IMR-90 (cell line): ENCODE results near the gene RAC3. TPM values are rescaled to one million over a fixed set of nuclear protein-coding genes. Genes with fewer than 3 reads are reported as not detected.

ENCODE experiments used
- ATAC-seq: fragments of 200-7000 bp; cut with Tn5 transposase; 2 replicates; pipeline ENCODE4 v1.9.1; 2020; ENCODE audit warnings: low read depth, mild to moderate bottlenecking, moderate library complexity
- BruUV-seq: library from RNA; stranded (reverse); fragments of 400-500 nt; replicated peaks from 2 replicates; lab custom pipeline; 2021; lab: Mats Ljungman, UMichigan
- CTCF ChIA-PET: fragments of 300-600 bp; formaldehyde crosslinking; extraction: SDS; loops from one replicate; lab custom pipeline; 2021; ENCODE audit warnings: antibody characterized with exemption; lab: Yijun Ruan, JAX
- POLR2A ChIA-PET: fragments of 300-600 bp; sonication (Branson Sonifier 250); formaldehyde crosslinking; loops from one replicate; lab custom pipeline; 2022; ENCODE audit warnings: antibody characterized with exemption; ENCODE audit not compliant: unreplicated experiment; lab: Charles Lee
- DNase-seq: peaks from one replicate; pipeline ENCODE4 v3.0.0; 2013
- H2AFZ ChIP-seq: replicated peaks from 2 replicates; pipeline ENCODE3; 2013; ENCODE audit warnings: low read length, mild to moderate bottlenecking; ENCODE audit not compliant: poor library complexity
- H2AK5ac ChIP-seq: 2 replicates; pipeline ENCODE4 v1.6.1; 2013; ENCODE audit warnings: low read depth, low read length, inconsistent platforms
- H2AK9ac ChIP-seq: replicated peaks from 2 replicates; pipeline ENCODE3; 2013; ENCODE audit warnings: mild to moderate bottlenecking, low read depth, low read length, moderate library complexity; ENCODE audit not compliant: poor library complexity
- H2BK120ac ChIP-seq: 2 replicates; pipeline ENCODE4 v1.6.1; 2013; ENCODE audit warnings: low read depth, low read length, inconsistent platforms
- H2BK15ac ChIP-seq: 3 replicates; pipeline ENCODE4 v1.6.1; 2013; ENCODE audit warnings: low read depth, low read length, inconsistent platforms
- H2BK20ac ChIP-seq: 2 replicates; pipeline ENCODE4 v1.6.1; 2013; ENCODE audit warnings: low read depth, mild to moderate bottlenecking, inconsistent platforms, low read length, moderate library complexity
- H2BK5ac ChIP-seq: 2 replicates; pipeline ENCODE4 v1.6.1; 2013; ENCODE audit warnings: mild to moderate bottlenecking, low read depth, low read length, inconsistent platforms; ENCODE audit not compliant: poor library complexity, severe bottlenecking
- H3K14ac ChIP-seq: replicated peaks from 2 replicates; pipeline ENCODE4 v1.6.1; 2013; ENCODE audit warnings: low read depth, low read length, inconsistent platforms
- H3K18ac ChIP-seq: 2 replicates; pipeline ENCODE4 v1.6.1; 2013; ENCODE audit warnings: low read depth, low read length, control low read depth
- H3K23ac ChIP-seq: 2 replicates; pipeline ENCODE4 v1.6.1; 2013; ENCODE audit warnings: low read depth, low read length, inconsistent platforms
- H3K27ac ChIP-seq: 2 replicates; pipeline ENCODE4 v1.5.1; 2013; ENCODE audit warnings: mild to moderate bottlenecking, control low read depth, low read length; ENCODE audit not compliant: insufficient read depth
- H3K27me3 ChIP-seq: 2 replicates; pipeline ENCODE4 v1.6.1; 2013; ENCODE audit warnings: low read length; ENCODE audit not compliant: control insufficient read depth, insufficient read depth
- H3K36me3 ChIP-seq: 2 replicates; pipeline ENCODE4 v1.6.1; 2013; ENCODE audit warnings: low read length, mixed read lengths; ENCODE audit not compliant: control insufficient read depth, insufficient read depth
- H3K4ac ChIP-seq: 2 replicates; pipeline ENCODE4 v1.6.1; 2013; ENCODE audit warnings: low read depth, low read length, inconsistent platforms
- H3K4me1 ChIP-seq: 2 replicates; pipeline ENCODE4 v1.6.1; 2013; ENCODE audit warnings: low read length, mixed read lengths; ENCODE audit not compliant: control insufficient read depth, insufficient read depth
- H3K4me2 ChIP-seq: 2 replicates; pipeline ENCODE4 v1.6.1; 2013; ENCODE audit warnings: low read depth, mild to moderate bottlenecking, control low read depth, low read length, moderate library complexity
- H3K4me3 ChIP-seq: 2 replicates; pipeline ENCODE4 v1.5.1; 2013; ENCODE audit warnings: low read depth, mild to moderate bottlenecking, control low read depth, low read length, moderate library complexity; ENCODE audit not compliant: insufficient read depth
- H3K56ac ChIP-seq: 2 replicates; pipeline ENCODE4 v1.6.1; 2013; ENCODE audit warnings: low read length, inconsistent platforms; ENCODE audit not compliant: insufficient read depth; ENCODE audit errors: extremely low read depth
- H3K79me1 ChIP-seq, 2 experiments: 2 replicates each; pipeline ENCODE4 v1.6.1; 2013; ENCODE audit warnings: low read length in 2 of 2, inconsistent platforms in 1 of 2, low read depth in 1 of 2
- H3K9ac ChIP-seq: 2 replicates; pipeline ENCODE4 v1.6.1; 2013; ENCODE audit warnings: low read depth, low read length, control low read depth
- H3K9me1 ChIP-seq: 2 replicates; pipeline ENCODE4 v1.6.1; 2013; ENCODE audit warnings: low read length, inconsistent platforms; ENCODE audit not compliant: insufficient read depth
- H3K9me3 ChIP-seq: 2 replicates; pipeline ENCODE4 v1.6.1; 2013; ENCODE audit warnings: low read length; ENCODE audit not compliant: control insufficient read depth, insufficient read depth
- H4K20me1 ChIP-seq: 2 replicates; pipeline ENCODE4 v1.6.1; 2013; ENCODE audit warnings: low read length, inconsistent platforms; ENCODE audit not compliant: insufficient read depth
- H4K5ac ChIP-seq: 2 replicates; pipeline ENCODE4 v1.6.1; 2013; ENCODE audit warnings: mild to moderate bottlenecking, low read depth, low read length, control low read depth
- H4K8ac ChIP-seq, 2 experiments: 2 replicates each; pipeline ENCODE4 v1.6.1; 2013; ENCODE audit warnings: low read depth in 2 of 2, low read length in 2 of 2, control low read depth in 1 of 2, inconsistent platforms in 1 of 2
- H4K91ac ChIP-seq: 2 replicates; pipeline ENCODE4 v1.6.1; 2013; ENCODE audit warnings: low read depth, low read length, inconsistent platforms; ENCODE audit not compliant: insufficient read depth
- BHLHE40 ChIP-seq: fragments of 150-350 bp; IDR thresholded peaks from 2 replicates; pipeline ENCODE4 v1.6.1; 2016; ENCODE audit warnings: mild to moderate bottlenecking, low read depth, low read length
- CEBPB ChIP-seq: IDR thresholded peaks from 2 replicates; pipeline ENCODE4 v1.6.1; 2012; ENCODE audit warnings: low read depth, low read length, improper control_type of control experiment
- CHD1 ChIP-seq: IDR thresholded peaks from 2 replicates; pipeline ENCODE4 v1.6.1; 2012; ENCODE audit warnings: low read depth, low read length, improper control_type of control experiment
- MAZ ChIP-seq: IDR thresholded peaks from 2 replicates; pipeline ENCODE4 v1.6.1; 2012; ENCODE audit warnings: low read depth, mild to moderate bottlenecking, low read length, improper control_type of control experiment, moderate library complexity, borderline replicate concordance
- MXI1 ChIP-seq: IDR thresholded peaks from 2 replicates; pipeline ENCODE4 v1.6.1; 2012; ENCODE audit warnings: low read depth, mild to moderate bottlenecking, low read length, moderate library complexity, borderline replicate concordance
- RCOR1 ChIP-seq: IDR thresholded peaks from 2 replicates; pipeline ENCODE4 v1.6.1; 2012; ENCODE audit warnings: mild to moderate bottlenecking, low read length, improper control_type of control experiment; ENCODE audit not compliant: insufficient replicate concordance
- RFX5 ChIP-seq: IDR thresholded peaks from 2 replicates; pipeline ENCODE4 v1.8.0; 2012; ENCODE audit warnings: low read depth, mild to moderate bottlenecking, low read length, moderate library complexity
- SMC3 ChIP-seq: fragments of 150-350 bp; IDR thresholded peaks from 2 replicates; pipeline ENCODE4 v1.6.1; 2016; ENCODE audit warnings: low read depth, mild to moderate bottlenecking, antibody characterized with exemption, low read length, moderate library complexity
- WGBS, 2 experiments: methylation state at CpG; one replicate each; pipeline versions ENCODE4 v1.1.5 to v1.1.7; 2013; ENCODE audit warnings: missing lambda C conversion rate in 2 of 2; ENCODE audit not compliant: insufficient read length in 1 of 2; ENCODE audit errors: extremely low coverage in 2 of 2; 5-methylcytosine and 5-hydroxymethylcytosine counted together
- dilution Hi-C: fragments of 300-500 bp; cut with HindIII; formaldehyde crosslinking; loops from one replicate; pipeline ENCODE4 v1.14.3; 2018; ENCODE audit warnings: low sequenced_read_pairs; ENCODE audit not compliant: unreplicated experiment
- in situ Hi-C: fragments of 300-500 bp; cut with MboI; formaldehyde crosslinking; loops from 3 replicates; pipeline ENCODE4 v1.14.3; 2019; ENCODE audit warnings: low sequenced_read_pairs, inconsistent platforms, mixed read lengths
- intact Hi-C: fragments of 100-400 bp; cut with micrococcal nuclease; formaldehyde crosslinking; loops from 2 replicates; pipeline ENCODE4 v1.10.0; 2022
- polyA plus RNA-seq, 3 experiments: library from polyadenylated mRNA; depleted of rRNA; stranded (reverse); fragments of >200 nt; gene quantifications; 2 replicates each; pipeline ENCODE4 v1.2.3, GENCODE V29; 2012; ENCODE audit warnings: low replicate concordance in 1 of 3
- total RNA-seq: library from RNA; depleted of rRNA; stranded (reverse); fragments of >200 nt; gene quantifications from 2 replicates; pipeline ENCODE4 v1.2.3, GENCODE V29; 2012
- TF ChIP-seq, protein P1 (sequence below): fragments of 150-350 bp; IDR thresholded peaks from 2 replicates; pipeline ENCODE4 v1.6.1; 2016; ENCODE audit warnings: low read depth, mild to moderate bottlenecking, low read length, moderate library complexity, borderline replicate concordance
- TF ChIP-seq, protein P2 (sequence below): conservative IDR thresholded peaks from 2 replicates; pipeline ENCODE4 v1.5.1; 2012; ENCODE audit warnings: mild to moderate bottlenecking, low read depth, low read length, improper control_type of control experiment
- TF ChIP-seq, protein P3 (sequence below): fragments of 150-350 bp; IDR thresholded peaks from 2 replicates; pipeline ENCODE4 v1.6.1; 2017; ENCODE audit warnings: mild to moderate bottlenecking, antibody characterized with exemption, low read length, low read depth

RAC3 gene
- total and polyA plus RNA-seq, 2 of the 4 experiments (the other 2 are of a cell fraction), result 5.7 to 23.4 TPM

DNA sequence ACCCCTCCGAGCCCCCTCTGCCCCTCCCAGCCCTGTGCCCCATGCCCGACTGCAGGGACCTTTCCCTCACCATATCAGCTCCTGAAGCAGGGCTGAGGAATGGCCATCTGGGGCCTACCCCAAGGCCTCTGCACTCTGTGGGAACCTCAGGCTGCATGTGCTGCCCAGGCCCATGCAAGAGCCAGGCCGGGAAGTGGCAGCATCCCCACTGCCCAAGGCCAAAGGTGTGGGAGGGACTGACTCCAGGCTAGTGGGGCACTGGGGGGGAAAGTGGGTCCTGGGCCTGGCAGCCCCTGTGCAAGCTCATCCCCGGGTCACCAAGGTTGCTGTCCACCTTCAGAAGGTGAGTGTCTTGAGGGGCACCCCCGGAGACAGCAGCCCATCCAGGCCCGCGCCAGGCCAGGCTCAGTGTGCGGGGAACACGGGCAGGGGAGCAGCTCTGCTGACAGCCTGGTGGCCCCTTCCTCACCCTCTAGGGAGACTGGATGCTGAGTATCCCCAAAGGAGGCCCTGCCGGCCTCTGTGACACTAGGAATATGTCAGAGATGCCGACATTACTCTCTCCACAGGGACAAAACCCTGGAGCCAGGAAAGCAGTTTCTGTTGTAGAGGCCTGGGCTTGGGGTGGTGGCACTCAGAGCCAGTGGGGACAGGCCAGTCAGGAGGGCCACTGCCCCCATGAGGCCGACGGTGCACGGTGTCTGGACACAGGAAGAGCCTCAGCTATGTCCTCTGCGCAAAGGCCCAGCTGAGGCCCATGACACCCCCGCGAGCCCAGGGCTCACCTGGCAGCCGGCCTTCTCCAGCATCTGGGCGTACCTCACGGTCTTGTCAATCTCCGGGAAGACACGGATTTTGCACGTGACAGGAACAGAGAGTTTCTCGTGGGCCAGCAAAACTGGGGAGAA is 30.9 kb downstream of the RAC3 start (continued):
- TF ChIP-seq RFX5 (no peak), CEBPB (no peak), CHD1 (no peak), MXI1 (no peak)

DNA sequence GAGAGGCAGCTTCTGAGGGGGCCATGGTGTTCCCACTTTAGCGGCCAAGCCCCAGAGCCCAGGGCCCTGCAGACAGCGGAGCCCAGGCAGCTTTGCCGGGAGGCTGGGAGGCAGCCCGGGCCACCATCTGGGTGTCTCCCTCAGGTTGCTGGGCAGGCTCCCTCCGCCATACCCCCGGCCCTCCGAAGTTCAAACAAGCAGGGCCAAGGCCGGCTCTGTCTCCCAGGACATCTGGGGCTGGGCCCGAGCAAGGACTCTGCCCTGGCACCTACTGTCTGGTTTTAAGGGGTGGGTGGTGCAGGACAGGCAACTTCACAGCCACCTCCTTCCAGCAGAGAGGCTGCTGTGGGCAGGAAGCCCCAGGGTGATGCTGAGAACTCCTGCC is 31.5 kb downstream of the RAC3 start:
- H2BK120ac ChIP-seq, result no peak overlapping the region
- peaks cover 10% of the 10 kb centered on the region for H3K4me1 ChIP-seq
- ChIA-PET CTCF (no interaction called here), POLR2A (no interaction called here)
- dilution Hi-C loops, result no loop called here
- DNase-seq (no peak), ATAC-seq (no peak)
- no peaks in the 10 kb centered on the region for H3K9me3 ChIP-seq
- peaks cover 5 to 36% of the 10 kb centered on the region in 2 experiments; a peak in 3 of 4 replicates for H3K79me1 ChIP-seq
- intact Hi-C loops, result no loop called here
- H2AK9ac ChIP-seq, result no peak overlapping the region
- peaks cover 48% of the 10 kb centered on the region for H3K36me3 ChIP-seq
- H4K91ac ChIP-seq, result no peak overlapping the region
- H3K9me1 ChIP-seq, result no peaks in the 10 kb centered on the region; the same call in 1 of the 2 replicates
- H2BK5ac ChIP-seq, result no peak overlapping the region
- H3K14ac ChIP-seq, result no peak overlapping the region
- H3K9ac ChIP-seq, result no peak overlapping the region
- H4K5ac ChIP-seq, result no peak overlapping the region
- no peak overlapping the region for H3K4me2 ChIP-seq
- no TSS peak for BruUV-seq
- H3K18ac ChIP-seq, result no peak overlapping the region
- H3K27me3 ChIP-seq, result no peaks in the 10 kb centered on the region
- H3K56ac ChIP-seq, result no peak overlapping the region
- in situ Hi-C loops, result no loop called here
- no peak overlapping the region for H2BK20ac ChIP-seq
- H3K23ac ChIP-seq, result no peak overlapping the region
- H2BK15ac ChIP-seq, result no peak overlapping the region
- peaks cover 3% of the 10 kb centered on the region; the same call in 1 of the 2 replicates for H4K20me1 ChIP-seq
- H2AK5ac ChIP-seq, result no peak overlapping the region
- WGBS, 2 experiments, result 97% methylated on average over 7 of the region's 9 CpGs; no CpG with 5 or more reads in 1 of the 2 experiments
- H4K8ac ChIP-seq, result no peak overlapping the region
- H2AFZ ChIP-seq, result no peak overlapping the region
- H3K4ac ChIP-seq, result no peak overlapping the region
- H3K4me3 ChIP-seq, result no peak overlapping the region
- no peak overlapping the region for H3K27ac ChIP-seq
- TF ChIP-seq BHLHE40 (no peak), RCOR1 (no peak), MAZ (no peak), CHD1 (no peak), MXI1 (no peak), SMC3 (no peak)
- TF ChIP-seq, protein P1, sequence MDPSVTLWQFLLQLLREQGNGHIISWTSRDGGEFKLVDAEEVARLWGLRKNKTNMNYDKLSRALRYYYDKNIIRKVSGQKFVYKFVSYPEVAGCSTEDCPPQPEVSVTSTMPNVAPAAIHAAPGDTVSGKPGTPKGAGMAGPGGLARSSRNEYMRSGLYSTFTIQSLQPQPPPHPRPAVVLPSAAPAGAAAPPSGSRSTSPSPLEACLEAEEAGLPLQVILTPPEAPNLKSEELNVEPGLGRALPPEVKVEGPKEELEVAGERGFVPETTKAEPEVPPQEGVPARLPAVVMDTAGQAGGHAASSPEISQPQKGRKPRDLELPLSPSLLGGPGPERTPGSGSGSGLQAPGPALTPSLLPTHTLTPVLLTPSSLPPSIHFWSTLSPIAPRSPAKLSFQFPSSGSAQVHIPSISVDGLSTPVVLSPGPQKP, result no peak
- TF ChIP-seq, protein P2, sequence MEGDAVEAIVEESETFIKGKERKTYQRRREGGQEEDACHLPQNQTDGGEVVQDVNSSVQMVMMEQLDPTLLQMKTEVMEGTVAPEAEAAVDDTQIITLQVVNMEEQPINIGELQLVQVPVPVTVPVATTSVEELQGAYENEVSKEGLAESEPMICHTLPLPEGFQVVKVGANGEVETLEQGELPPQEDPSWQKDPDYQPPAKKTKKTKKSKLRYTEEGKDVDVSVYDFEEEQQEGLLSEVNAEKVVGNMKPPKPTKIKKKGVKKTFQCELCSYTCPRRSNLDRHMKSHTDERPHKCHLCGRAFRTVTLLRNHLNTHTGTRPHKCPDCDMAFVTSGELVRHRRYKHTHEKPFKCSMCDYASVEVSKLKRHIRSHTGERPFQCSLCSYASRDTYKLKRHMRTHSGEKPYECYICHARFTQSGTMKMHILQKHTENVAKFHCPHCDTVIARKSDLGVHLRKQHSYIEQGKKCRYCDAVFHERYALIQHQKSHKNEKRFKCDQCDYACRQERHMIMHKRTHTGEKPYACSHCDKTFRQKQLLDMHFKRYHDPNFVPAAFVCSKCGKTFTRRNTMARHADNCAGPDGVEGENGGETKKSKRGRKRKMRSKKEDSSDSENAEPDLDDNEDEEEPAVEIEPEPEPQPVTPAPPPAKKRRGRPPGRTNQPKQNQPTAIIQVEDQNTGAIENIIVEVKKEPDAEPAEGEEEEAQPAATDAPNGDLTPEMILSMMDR, result no peak
- TF ChIP-seq, protein P3, sequence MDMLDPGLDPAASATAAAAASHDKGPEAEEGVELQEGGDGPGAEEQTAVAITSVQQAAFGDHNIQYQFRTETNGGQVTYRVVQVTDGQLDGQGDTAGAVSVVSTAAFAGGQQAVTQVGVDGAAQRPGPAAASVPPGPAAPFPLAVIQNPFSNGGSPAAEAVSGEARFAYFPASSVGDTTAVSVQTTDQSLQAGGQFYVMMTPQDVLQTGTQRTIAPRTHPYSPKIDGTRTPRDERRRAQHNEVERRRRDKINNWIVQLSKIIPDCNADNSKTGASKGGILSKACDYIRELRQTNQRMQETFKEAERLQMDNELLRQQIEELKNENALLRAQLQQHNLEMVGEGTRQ, result no peak
